MM.1S (cell line): ENCODE data around the gene RPS16.

Experiments used
- EZH2phosphoT487 ChIP-seq: fragments of 300-600 bp; sonication (generic); IDR thresholded peaks from 2 replicates; pipeline ENCODE4 v1.6.1; 2018; ENCODE audit warnings: antibody characterized with exemption, low read length
- TF ChIP-seq, protein P1 (sequence below): fragments of 300-600 bp; sonication (generic); IDR thresholded peaks from 2 replicates; pipeline ENCODE4 v1.5.1; 2016; ENCODE audit warnings: antibody characterized with exemption, low read length, mixed read lengths

DNA sequence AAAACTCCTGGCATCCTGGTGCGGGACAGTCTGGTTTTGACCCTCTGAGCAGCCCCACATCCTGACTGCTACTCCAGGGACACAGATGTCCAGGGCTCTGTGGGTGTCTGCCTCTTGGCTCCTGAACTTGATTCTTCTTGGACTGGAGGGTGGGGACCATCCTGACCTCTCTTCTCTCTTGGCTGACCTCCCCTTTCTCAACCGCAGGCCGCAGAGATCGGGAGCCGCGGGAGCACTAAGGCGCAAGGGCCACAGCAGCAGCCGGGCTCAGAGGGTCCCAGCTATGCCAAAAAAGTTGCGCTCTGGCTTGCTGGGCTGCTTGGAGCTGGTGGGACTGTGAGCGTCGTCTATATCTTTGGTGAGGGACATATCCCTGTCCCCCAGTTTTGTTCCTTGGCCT lies 45.9 kb upstream of the RPS16 start:
- no peak for TF ChIP-seq EZH2phosphoT487
- TF ChIP-seq, protein P1, sequence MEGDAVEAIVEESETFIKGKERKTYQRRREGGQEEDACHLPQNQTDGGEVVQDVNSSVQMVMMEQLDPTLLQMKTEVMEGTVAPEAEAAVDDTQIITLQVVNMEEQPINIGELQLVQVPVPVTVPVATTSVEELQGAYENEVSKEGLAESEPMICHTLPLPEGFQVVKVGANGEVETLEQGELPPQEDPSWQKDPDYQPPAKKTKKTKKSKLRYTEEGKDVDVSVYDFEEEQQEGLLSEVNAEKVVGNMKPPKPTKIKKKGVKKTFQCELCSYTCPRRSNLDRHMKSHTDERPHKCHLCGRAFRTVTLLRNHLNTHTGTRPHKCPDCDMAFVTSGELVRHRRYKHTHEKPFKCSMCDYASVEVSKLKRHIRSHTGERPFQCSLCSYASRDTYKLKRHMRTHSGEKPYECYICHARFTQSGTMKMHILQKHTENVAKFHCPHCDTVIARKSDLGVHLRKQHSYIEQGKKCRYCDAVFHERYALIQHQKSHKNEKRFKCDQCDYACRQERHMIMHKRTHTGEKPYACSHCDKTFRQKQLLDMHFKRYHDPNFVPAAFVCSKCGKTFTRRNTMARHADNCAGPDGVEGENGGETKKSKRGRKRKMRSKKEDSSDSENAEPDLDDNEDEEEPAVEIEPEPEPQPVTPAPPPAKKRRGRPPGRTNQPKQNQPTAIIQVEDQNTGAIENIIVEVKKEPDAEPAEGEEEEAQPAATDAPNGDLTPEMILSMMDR = no peak
